Parathyroid adenoma (tissue), 2 donors: ENCODE data around the gene PIP4P1.
A peak's percentile ranks its signal among the peaks of the same experiment; 100 is the strongest.

Source experiments
- H2AFZ ChIP-seq: fragments of 300-600 bp; sonication (generic); one replicate; pipeline ENCODE4 v1.7.0; 2017; ENCODE audit warnings: antibody characterized with exemption, mild to moderate bottlenecking
- H3K27ac ChIP-seq: fragments of 300-600 bp; sonication (generic); one replicate; pipeline ENCODE4 v1.7.0; 2017
- H3K27me3 ChIP-seq: fragments of 300-600 bp; sonication (generic); one replicate; pipeline ENCODE4 v1.7.0; 2017; ENCODE audit warnings: low read length; ENCODE audit not compliant: control insufficient read depth, insufficient read depth
- H3K36me3 ChIP-seq: fragments of 300-600 bp; sonication (generic); one replicate; pipeline ENCODE4 v1.7.0; 2017; ENCODE audit warnings: low read length; ENCODE audit not compliant: control insufficient read depth, insufficient read depth
- H3K4me1 ChIP-seq: fragments of 300-600 bp; sonication (generic); one replicate; pipeline ENCODE4 v1.7.0; 2017; ENCODE audit warnings: control low read depth
- H3K4me2 ChIP-seq: fragments of 300-600 bp; sonication (generic); one replicate; pipeline ENCODE4 v1.7.0; 2017; ENCODE audit warnings: low read length
- H3K4me3 ChIP-seq: fragments of 300-600 bp; sonication (generic); one replicate; pipeline ENCODE4 v1.7.0; 2017; ENCODE audit warnings: low read depth, low read length
- H3K79me2 ChIP-seq: fragments of 300-600 bp; sonication (generic); one replicate; pipeline ENCODE4 v1.7.0; 2017; ENCODE audit warnings: control low read depth
- H3K9ac ChIP-seq: fragments of 300-600 bp; sonication (generic); one replicate; pipeline ENCODE4 v1.7.0; 2017; ENCODE audit warnings: mild to moderate bottlenecking
- H3K9me3 ChIP-seq: fragments of 300-600 bp; sonication (generic); one replicate; pipeline ENCODE4 v1.7.0; 2017; ENCODE audit warnings: low read length; ENCODE audit not compliant: control insufficient read depth
- CTCF ChIP-seq: fragments of 300-600 bp; sonication (generic); IDR thresholded peaks from one replicate; pipeline ENCODE4 v1.7.0; 2017; ENCODE audit warnings: antibody characterized with exemption, mild to moderate bottlenecking
- donor health status: primary hyperparathyroidism.

The PIP4P1 gene

GRCh38 chr14:20469890-20470602, 8.8 kb upstream of the PIP4P1 start:
- H3K27ac ChIP-seq: peak overlapping the region; percentile 75
- peak overlapping the region; percentile 92 for H2AFZ ChIP-seq
- H3K36me3 ChIP-seq: no peaks in the 10 kb centered on the region
- no peaks in the 10 kb centered on the region for H3K79me2 ChIP-seq
- peak overlapping the region; percentile 79 for H3K4me2 ChIP-seq
- H3K4me1 ChIP-seq: peaks cover 3% of the 10 kb centered on the region
- TF ChIP-seq CTCF: no peak
- peak overlapping the region; percentile 67 for H3K4me3 ChIP-seq
- H3K9ac ChIP-seq: no peak overlapping the region
- H3K27me3 ChIP-seq: no peaks in the 10 kb centered on the region
- H3K9me3 ChIP-seq: no peaks in the 10 kb centered on the region

- Histone ChIP-seq H3K79me2 (no peaks in the 10 kb centered on the region), H3K9me3 (no peaks in the 10 kb centered on the region), H3K27ac (peak within 1 kb of the TSS; percentile 75), H3K9ac (peak within 1 kb of the TSS; percentile 13), H3K4me2 (peak within 1 kb of the TSS; percentile 79), H2AFZ (peak within 1 kb of the TSS; percentile 92), H3K27me3 (no peaks in the 10 kb centered on the region), H3K36me3 (no peaks in the 10 kb centered on the region), H3K4me3 (peak within 1 kb of the TSS; percentile 67), H3K4me1 (peaks cover 3% of the 10 kb centered on the region)
- TF ChIP-seq CTCF: no peak
These were observed 8.1 kb upstream of the PIP4P1 start, which contains the start of gene PNP for GRCh38 chr14:20469242-20469889. Gene PNP, plus strand, starts transcription at chr14:20469406. Its CDS starts 119 bp downstream, at chr14:20469525.

- no peak for TF ChIP-seq CTCF
- H3K27ac ChIP-seq: peak overlapping the region; percentile 75
- H3K9me3 ChIP-seq: no peaks in the 10 kb centered on the region
- H3K36me3 ChIP-seq: no peaks in the 10 kb centered on the region
- H3K9ac ChIP-seq: no peak overlapping the region
- H3K4me1 ChIP-seq: peaks cover 3% of the 10 kb centered on the region
- H3K79me2 ChIP-seq: no peaks in the 10 kb centered on the region
- no peaks in the 10 kb centered on the region for H3K27me3 ChIP-seq
- peak overlapping the region; percentile 79 for H3K4me2 ChIP-seq
- H3K4me3 ChIP-seq: peak overlapping the region; percentile 67
- peak overlapping the region; percentile 92 for H2AFZ ChIP-seq
These were observed 7.6 kb upstream of the PIP4P1 start for GRCh38 chr14:20468764-20469241.

GRCh38 chr14:20460458-20461224, 593 bp downstream of the PIP4P1 start:
- H3K27me3 ChIP-seq: no peaks in the 10 kb centered on the region
- peaks cover 7% of the 10 kb centered on the region for H3K4me1 ChIP-seq
- no peaks in the 10 kb centered on the region for H3K36me3 ChIP-seq
- TF ChIP-seq CTCF: no peak
- peaks cover 2% of the 10 kb centered on the region for H3K79me2 ChIP-seq
- H3K9me3 ChIP-seq: no peaks in the 10 kb centered on the region
- peak overlapping the region; percentile 65 for H3K9ac ChIP-seq
- H3K4me2 ChIP-seq: peak overlapping the region; percentile 87
- peak overlapping the region; percentile 81 for H2AFZ ChIP-seq
- H3K27ac ChIP-seq: peak overlapping the region; percentile 71
- peak overlapping the region; percentile 90 for H3K4me3 ChIP-seq
